ENCODE measurements around the gene MAB21L4.

- peak; percentile 99 for TF ChIP-seq CTCF (IDR thresholded peaks at IDR 0.05)
- TF ChIP-seq POLR2AphosphoS5 (IDR thresholded peaks at IDR 0.05; ENCODE audit: low read depth, low read length), result no peak
Observed at GRCh38 chr2:240913810-240914644, 18.1 kb upstream of the MAB21L4 start.
